ENCODE data around the gene GNB5.
A peak's percentile ranks its signal among the peaks of the same experiment; 100 is the strongest.

Gene GNB5

DNA sequence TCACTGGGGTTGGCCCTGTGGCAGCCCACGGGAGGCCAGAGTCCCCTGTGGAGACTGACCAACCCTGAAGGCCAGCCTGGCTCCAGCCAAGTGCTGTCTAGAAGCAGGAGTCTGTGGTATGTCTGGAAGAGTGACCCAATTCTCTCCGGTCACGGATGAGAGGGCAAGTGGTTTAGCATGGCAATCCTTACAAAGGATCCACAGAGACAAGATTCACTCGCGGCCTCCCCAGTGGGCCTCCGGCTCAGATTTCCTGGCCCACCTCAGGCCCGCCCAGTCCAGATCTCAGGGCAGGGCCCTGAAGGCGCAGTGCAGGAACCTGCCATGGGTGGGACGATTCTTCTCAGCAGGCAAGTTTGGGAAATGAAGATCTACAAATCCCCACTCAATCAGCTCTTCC is 73.6 kb downstream of the GNB5 start:
- no peak overlapping the region for H3K23ac ChIP-seq (ENCODE audit: low read length in 2 of 2)

DNA sequence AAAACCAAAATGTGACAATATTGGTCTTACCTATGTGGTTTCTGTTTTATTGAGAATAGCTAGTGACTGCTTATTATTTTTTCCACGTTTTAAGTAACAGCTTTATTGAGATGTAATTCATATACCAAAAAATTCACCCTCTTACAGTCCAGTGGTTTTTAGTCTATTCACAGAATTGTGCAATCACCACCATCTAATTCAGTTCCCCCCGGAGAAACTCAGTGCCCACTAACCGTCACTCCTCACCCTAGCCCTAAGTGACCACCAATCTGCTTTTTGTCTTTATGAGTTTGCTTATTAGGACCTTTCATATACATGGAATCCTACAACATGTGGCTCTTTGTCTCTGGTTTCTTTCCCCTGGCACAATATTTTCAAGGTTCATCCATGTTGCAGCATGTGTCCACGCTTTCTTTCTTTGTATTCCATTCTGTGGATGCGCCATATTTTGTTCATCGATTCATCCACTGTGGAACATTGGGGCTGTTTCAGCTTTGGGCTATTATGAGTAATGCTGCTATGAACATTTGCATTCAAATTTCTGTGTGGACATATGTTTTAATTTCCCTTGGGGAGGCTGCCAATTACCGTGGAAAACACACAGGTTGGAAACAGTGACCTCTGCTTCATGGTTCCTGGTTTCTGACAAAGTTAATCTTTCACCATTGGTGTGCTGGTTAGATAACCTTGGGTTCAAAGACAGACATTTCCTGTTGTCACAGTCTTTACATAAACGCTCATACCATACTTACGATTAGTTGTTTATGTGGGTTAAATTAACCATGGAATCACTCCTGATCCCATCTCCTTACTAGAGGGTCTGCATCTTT is 75.4 kb downstream of the GNB5 start:
- H3K18ac ChIP-seq (ENCODE audit: low read depth in 1 of 2, low read length in 2 of 2), result peak overlapping the region in 1 of 2 experiments; percentile 16
- H3K4me2 ChIP-seq (ENCODE audit: low read length, poor library complexity, severe bottlenecking), result no peak overlapping the region
- H3K27ac ChIP-seq (ENCODE audit: low read length, poor library complexity, severe bottlenecking), result peak overlapping the region; percentile 5
- no peak overlapping the region for H3K4ac ChIP-seq (ENCODE audit: low read depth in 1 of 2, low read length in 2 of 2)
- H2BK12ac ChIP-seq (ENCODE audit: low read length in 2 of 2), result no peak overlapping the region
- 87% methylated on average over 7 of the region's 9 CpGs for WGBS
- no peak overlapping the region for H2AK5ac ChIP-seq (ENCODE audit: low read length, severe bottlenecking)
- no peak overlapping the region for H3K9ac ChIP-seq (ENCODE audit: low read length)
- H3K9me3 ChIP-seq (ENCODE audit: control insufficient read depth, low read length), result no peaks in the 10 kb centered on the region
- H4K8ac ChIP-seq (ENCODE audit: low read length), result no peak overlapping the region
- H3K27me3 ChIP-seq (ENCODE audit: control insufficient read depth in 1 of 2, insufficient read depth in 1 of 2, low read length in 2 of 2), result peaks cover 0 to 12% of the 10 kb centered on the region in 2 experiments
- H2BK120ac ChIP-seq (ENCODE audit: low read depth, low read length), result no peak overlapping the region
- no peak overlapping the region for H4K91ac ChIP-seq (ENCODE audit: low read length)
- DNase-seq, result no peak
- H3K4me1 ChIP-seq (ENCODE audit: control insufficient read depth, insufficient read depth, low read depth, low read length), result peaks cover 7% of the 10 kb centered on the region
- no peak overlapping the region for H3K14ac ChIP-seq (ENCODE audit: low read length in 2 of 2)
- H3K79me1 ChIP-seq (replicated peaks; ENCODE audit: low read length, poor library complexity, severe bottlenecking), result no peaks in the 10 kb centered on the region
- H2BK15ac ChIP-seq (ENCODE audit: low read depth, poor library complexity, severe bottlenecking), result no peak overlapping the region
- no peak overlapping the region for H3K23ac ChIP-seq (ENCODE audit: low read length in 2 of 2)
- no peak overlapping the region for H3K4me3 ChIP-seq (ENCODE audit: insufficient read depth in 1 of 2, low read depth in 1 of 2, low read length in 2 of 2)
- H3K36me3 ChIP-seq (ENCODE audit: control insufficient read depth in 1 of 2, insufficient read depth in 2 of 2, low read depth in 1 of 2, low read length in 2 of 2), result peaks cover 2 to 3% of the 10 kb centered on the region in 2 experiments
- no peak overlapping the region for H2BK5ac ChIP-seq (ENCODE audit: low read depth, low read length, poor library complexity, severe bottlenecking)
- H2AFZ ChIP-seq (ENCODE audit: low read depth, low read length), result no peak overlapping the region

More for the DNA sequence above, 73.6 kb downstream of the GNB5 start:
- no peak overlapping the region for H2BK120ac ChIP-seq (ENCODE audit: low read depth, low read length)
- H4K91ac ChIP-seq (ENCODE audit: low read length), result no peak overlapping the region
- H2AK5ac ChIP-seq (ENCODE audit: low read length, severe bottlenecking), result peak overlapping the region; percentile 62
- no peaks in the 10 kb centered on the region for H3K27me3 ChIP-seq (ENCODE audit: control insufficient read depth in 1 of 2, insufficient read depth in 1 of 2, low read length in 2 of 2)
- DNase-seq, result no peak
- H3K36me3 ChIP-seq (ENCODE audit: control insufficient read depth in 1 of 2, insufficient read depth in 2 of 2, low read depth in 1 of 2, low read length in 2 of 2), result peaks cover 6 to 15% of the 10 kb centered on the region in 2 experiments
- H3K4me1 ChIP-seq (ENCODE audit: control insufficient read depth, insufficient read depth, low read depth, low read length), result peaks cover 7% of the 10 kb centered on the region
- H3K4me2 ChIP-seq (ENCODE audit: low read length, poor library complexity, severe bottlenecking), result no peak overlapping the region
- no peak overlapping the region for H3K4ac ChIP-seq (ENCODE audit: low read depth in 1 of 2, low read length in 2 of 2)
- no peak overlapping the region for H3K9ac ChIP-seq (ENCODE audit: low read length)
- no peak overlapping the region for H3K18ac ChIP-seq (ENCODE audit: low read depth in 1 of 2, low read length in 2 of 2)
- H2BK15ac ChIP-seq (ENCODE audit: low read depth, poor library complexity, severe bottlenecking), result no peak overlapping the region
- no peak overlapping the region for H2BK12ac ChIP-seq (ENCODE audit: low read length in 2 of 2)
- H3K79me1 ChIP-seq (replicated peaks; ENCODE audit: low read length, poor library complexity, severe bottlenecking), result no peaks in the 10 kb centered on the region
- no peak overlapping the region for H2AFZ ChIP-seq (ENCODE audit: low read depth, low read length)
- H2BK5ac ChIP-seq (ENCODE audit: low read depth, low read length, poor library complexity, severe bottlenecking), result no peak overlapping the region
- H3K27ac ChIP-seq (ENCODE audit: low read length, poor library complexity, severe bottlenecking), result peak overlapping the region; percentile 34
- no peak overlapping the region for H4K8ac ChIP-seq (ENCODE audit: low read length)
- H3K14ac ChIP-seq (ENCODE audit: low read length in 2 of 2), result no peak overlapping the region
- no peaks in the 10 kb centered on the region for H3K9me3 ChIP-seq (ENCODE audit: control insufficient read depth, low read length)
- no peak overlapping the region for H3K4me3 ChIP-seq (ENCODE audit: insufficient read depth in 1 of 2, low read depth in 1 of 2, low read length in 2 of 2)
- WGBS, result 90% methylated on average over 9 of the region's 9 CpGs

DNA sequence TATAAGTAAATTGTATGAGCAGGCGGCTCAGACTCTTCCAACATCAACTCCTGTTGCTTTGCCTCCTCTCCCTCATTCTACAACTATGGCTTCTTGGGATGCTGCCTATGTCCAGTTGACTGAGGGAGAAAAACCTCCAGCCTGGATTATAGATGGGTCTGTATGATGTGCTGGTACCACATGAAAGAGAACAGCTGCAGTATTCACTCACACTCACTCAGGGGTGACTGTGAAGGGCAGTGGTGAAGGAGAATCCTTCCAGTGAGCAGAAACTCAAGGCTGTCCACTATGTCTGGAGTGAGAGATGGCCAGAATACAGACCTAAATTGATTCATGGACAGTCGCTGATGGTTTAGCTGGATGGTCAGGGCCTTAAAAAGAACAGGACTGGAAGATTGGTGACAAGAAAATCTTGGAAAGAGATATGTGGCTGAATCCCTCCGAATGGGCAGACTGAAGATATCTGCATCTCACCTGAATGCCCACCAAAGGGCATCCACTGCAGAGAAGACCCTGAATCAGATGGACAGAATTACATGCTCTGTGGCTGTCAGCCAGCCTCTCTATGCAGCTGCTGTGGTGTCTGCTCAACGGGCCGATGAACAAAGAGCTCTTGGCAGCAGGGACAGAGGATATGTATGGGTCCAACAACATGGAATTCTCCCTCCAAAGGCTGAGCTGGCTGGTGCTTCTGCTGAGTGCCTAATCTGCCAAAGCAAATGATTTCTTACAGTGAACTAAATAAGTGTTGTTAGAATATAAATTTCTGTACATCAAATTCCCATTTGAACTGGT is 76.7 kb downstream of the GNB5 start:
- no peak overlapping the region for H3K4me2 ChIP-seq (ENCODE audit: low read length, poor library complexity, severe bottlenecking)
- H3K4me1 ChIP-seq (ENCODE audit: control insufficient read depth, insufficient read depth, low read depth, low read length), result peaks cover 5% of the 10 kb centered on the region
- H3K9ac ChIP-seq (ENCODE audit: low read length), result no peak overlapping the region
- no peak overlapping the region for H2BK5ac ChIP-seq (ENCODE audit: low read depth, low read length, poor library complexity, severe bottlenecking)
- DNase-seq, result no peak
- no peak overlapping the region for H3K27ac ChIP-seq (ENCODE audit: low read length, poor library complexity, severe bottlenecking)
- H3K4me3 ChIP-seq (ENCODE audit: insufficient read depth in 1 of 2, low read depth in 1 of 2, low read length in 2 of 2), result no peak overlapping the region
- no peak overlapping the region for H4K8ac ChIP-seq (ENCODE audit: low read length)
- H3K36me3 ChIP-seq (ENCODE audit: control insufficient read depth in 1 of 2, insufficient read depth in 2 of 2, low read depth in 1 of 2, low read length in 2 of 2), result no peaks in the 10 kb centered on the region
- H2BK15ac ChIP-seq (ENCODE audit: low read depth, poor library complexity, severe bottlenecking), result no peak overlapping the region
- no peaks in the 10 kb centered on the region for H3K9me3 ChIP-seq (ENCODE audit: control insufficient read depth, low read length)
- H2AFZ ChIP-seq (ENCODE audit: low read depth, low read length), result no peak overlapping the region
- no peak overlapping the region for H3K18ac ChIP-seq (ENCODE audit: low read depth in 1 of 2, low read length in 2 of 2)
- no peak overlapping the region for H2BK12ac ChIP-seq (ENCODE audit: low read length in 2 of 2)
- H3K79me1 ChIP-seq (replicated peaks; ENCODE audit: low read length, poor library complexity, severe bottlenecking), result no peaks in the 10 kb centered on the region
- H3K14ac ChIP-seq (ENCODE audit: low read length in 2 of 2), result no peak overlapping the region
- no peak overlapping the region for H2AK5ac ChIP-seq (ENCODE audit: low read length, severe bottlenecking)
- 90% methylated on average over 4 of the region's 5 CpGs for WGBS
- H2BK120ac ChIP-seq (ENCODE audit: low read depth, low read length), result no peak overlapping the region
- H4K91ac ChIP-seq (ENCODE audit: low read length), result no peak overlapping the region
- H3K23ac ChIP-seq (ENCODE audit: low read length in 2 of 2), result no peak overlapping the region
- H3K27me3 ChIP-seq (ENCODE audit: control insufficient read depth in 1 of 2, insufficient read depth in 1 of 2, low read length in 2 of 2), result peaks cover 5 to 12% of the 10 kb centered on the region in 2 experiments
- no peak overlapping the region for H3K4ac ChIP-seq (ENCODE audit: low read depth in 1 of 2, low read length in 2 of 2)

DNA sequence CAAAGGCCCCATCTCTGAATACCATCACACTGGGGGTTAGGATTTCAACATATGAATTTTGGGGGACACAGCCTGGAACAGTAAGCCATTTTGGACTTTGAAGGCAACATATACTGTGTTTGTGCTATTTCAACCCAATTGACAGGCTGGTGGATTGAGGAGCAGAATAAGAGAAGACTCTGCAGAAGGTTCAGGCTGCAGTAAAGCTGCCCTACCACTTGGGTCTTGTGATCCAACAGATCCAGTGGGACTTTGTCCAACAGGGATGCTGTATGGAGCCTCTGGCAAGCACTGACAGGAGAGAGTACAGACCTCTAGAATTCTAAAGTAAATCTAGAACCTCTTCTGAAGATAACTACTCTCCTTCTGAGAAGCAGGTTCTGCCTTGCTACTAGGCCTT is 77.5 kb downstream of the GNB5 start:
- no peak overlapping the region for H3K18ac ChIP-seq (ENCODE audit: low read depth in 1 of 2, low read length in 2 of 2)
- no peaks in the 10 kb centered on the region for H3K79me1 ChIP-seq (replicated peaks; ENCODE audit: low read length, poor library complexity, severe bottlenecking)
- H3K4me1 ChIP-seq (ENCODE audit: control insufficient read depth, insufficient read depth, low read depth, low read length), result peaks cover 5% of the 10 kb centered on the region
- H3K4ac ChIP-seq (ENCODE audit: low read depth in 1 of 2, low read length in 2 of 2), result no peak overlapping the region
- no peak overlapping the region for H2AK5ac ChIP-seq (ENCODE audit: low read length, severe bottlenecking)
- H2BK120ac ChIP-seq (ENCODE audit: low read depth, low read length), result no peak overlapping the region
- H3K27ac ChIP-seq (ENCODE audit: low read length, poor library complexity, severe bottlenecking), result no peak overlapping the region
- H3K23ac ChIP-seq (ENCODE audit: low read length in 2 of 2), result no peak overlapping the region
- H3K14ac ChIP-seq (ENCODE audit: low read length in 2 of 2), result no peak overlapping the region
- peaks cover 6 to 12% of the 10 kb centered on the region in 2 experiments for H3K27me3 ChIP-seq (ENCODE audit: control insufficient read depth in 1 of 2, insufficient read depth in 1 of 2, low read length in 2 of 2)
- H3K4me2 ChIP-seq (ENCODE audit: low read length, poor library complexity, severe bottlenecking), result no peak overlapping the region
- DNase-seq, result no peak
- no peaks in the 10 kb centered on the region for H3K36me3 ChIP-seq (ENCODE audit: control insufficient read depth in 1 of 2, insufficient read depth in 2 of 2, low read depth in 1 of 2, low read length in 2 of 2)
- H4K8ac ChIP-seq (ENCODE audit: low read length), result no peak overlapping the region
- no peak overlapping the region for H2BK15ac ChIP-seq (ENCODE audit: low read depth, poor library complexity, severe bottlenecking)
- H3K9ac ChIP-seq (ENCODE audit: low read length), result no peak overlapping the region
- no peak overlapping the region for H4K91ac ChIP-seq (ENCODE audit: low read length)
- no peak overlapping the region for H2AFZ ChIP-seq (ENCODE audit: low read depth, low read length)
- H3K9me3 ChIP-seq (ENCODE audit: control insufficient read depth, low read length), result no peaks in the 10 kb centered on the region
- no peak overlapping the region for H2BK12ac ChIP-seq (ENCODE audit: low read length in 2 of 2)
- H2BK5ac ChIP-seq (ENCODE audit: low read depth, low read length, poor library complexity, severe bottlenecking), result no peak overlapping the region
- no peak overlapping the region for H3K4me3 ChIP-seq (ENCODE audit: insufficient read depth in 1 of 2, low read depth in 1 of 2, low read length in 2 of 2)
